HEK293T (cell line): ENCODE measurements around the gene SAP30.

Experiments used
- ELF4 ChIP-seq: fragments of 450-650 bp; IDR thresholded peaks from 2 replicates; pipeline ENCODE4 v1.6.1; 2017; ENCODE audit warnings: antibody characterized with exemption
- FOXA1 ChIP-seq: fragments of 450-650 bp; IDR thresholded peaks from 2 replicates; pipeline ENCODE4 v1.6.1; 2016; ENCODE audit warnings: mild to moderate bottlenecking
- FOXK2 ChIP-seq: fragments of 450-650 bp; IDR thresholded peaks from 2 replicates; pipeline ENCODE4 v1.6.1; 2016; ENCODE audit warnings: mild to moderate bottlenecking
- FOXM1 ChIP-seq: fragments of 450-650 bp; IDR thresholded peaks from 2 replicates; pipeline ENCODE4 v1.6.1; 2017; ENCODE audit warnings: mild to moderate bottlenecking, borderline replicate concordance
- L3MBTL2 ChIP-seq: fragments of 450-650 bp; conservative IDR thresholded peaks from 2 replicates; pipeline ENCODE4 v1.6.1; 2016; ENCODE audit warnings: mild to moderate bottlenecking
- LEF1 ChIP-seq: fragments of 450-650 bp; IDR thresholded peaks from 2 replicates; pipeline ENCODE4 v1.6.1; 2017; ENCODE audit warnings: mild to moderate bottlenecking, borderline replicate concordance
- NFRKB ChIP-seq: fragments of 450-650 bp; IDR thresholded peaks from 2 replicates; pipeline ENCODE4 v1.6.1; 2016; ENCODE audit warnings: mild to moderate bottlenecking, moderate library complexity
- PKNOX1 ChIP-seq: fragments of 450-650 bp; IDR thresholded peaks from 2 replicates; pipeline ENCODE4 v1.6.1; 2016
- SP1 ChIP-seq: fragments of 450-650 bp; IDR thresholded peaks from 2 replicates; pipeline ENCODE4 v1.6.1; 2017
- SUZ12 ChIP-seq: fragments of 450-650 bp; IDR thresholded peaks from 2 replicates; pipeline ENCODE4 v1.6.1; 2016; ENCODE audit warnings: mild to moderate bottlenecking
- TARDBP ChIP-seq: fragments of 450-650 bp; IDR thresholded peaks from 2 replicates; pipeline ENCODE4 v1.6.1; 2016

GRCh38 chr4:173415092-173415491, 44.3 kb downstream of the SAP30 start:
- no peak for TF ChIP-seq FOXK2
- no peak for TF ChIP-seq SP1
- TF ChIP-seq ELF4, result no peak
- TF ChIP-seq L3MBTL2, result no peak
- no peak for TF ChIP-seq FOXA1
- TF ChIP-seq LEF1, result no peak
- TF ChIP-seq TARDBP, result no peak
- TF ChIP-seq SUZ12, result no peak
- TF ChIP-seq PKNOX1, result no peak
- TF ChIP-seq FOXM1, result no peak
- TF ChIP-seq NFRKB, result no peak
